WTC11 (cell line): ENCODE measurements around the gene SOCS4. TPM values are rescaled to one million over a fixed set of nuclear protein-coding genes. Genes with fewer than 3 reads are reported as not detected.

Source experiments
- total RNA-seq: library from RNA; stranded (reverse); gene quantifications from 3 replicates; pipeline ENCODE4 v1.2.3, GENCODE V29; 2021

The SOCS4 gene
- total RNA-seq, 1 experiment from 2014 or later: 21.3 TPM

Other genes starting within 250 kb of the SOCS4 start
- gene GCH1, start 124.4 kb upstream of the SOCS4 start, total RNA-seq: 9.2 to 10.3 TPM (median 9.8 TPM) in 3 replicates
- gene WDHD1, start 137 bp upstream of the SOCS4 start, total RNA-seq: 64.4 to 76.1 TPM (median 67.3 TPM) in 3 replicates
- gene MAPK1IP1L, start 24.4 kb downstream of the SOCS4 start, total RNA-seq: 97.9 to 107 TPM (median 107 TPM) in 3 replicates
- gene LGALS3, start 102.0 kb downstream of the SOCS4 start, total RNA-seq: 5.8 to 6.7 TPM (median 6.5 TPM) in 3 replicates
- 130 to 141 TPM (median 132 TPM) in 3 replicates for gene DLGAP5, start 164.3 kb downstream of the SOCS4 start, total RNA-seq
- 13.5 to 14.2 TPM (median 13.9 TPM) in 3 replicates for gene FBXO34, start 244.2 kb downstream of the SOCS4 start, total RNA-seq